Liver (tissue), 9 donors: ENCODE data around the gene HOXA7. TPM values are rescaled to one million over a fixed set of nuclear protein-coding genes. Genes with fewer than 3 reads are reported as not detected.

ENCODE experiments used
- DNase-seq: peaks from one replicate; pipeline ENCODE4 v3.0.0-alpha.2; 2017; ENCODE audit warnings: low spot score
- H3K27ac ChIP-seq, 2 donors: one replicate each; pipeline ENCODE4 v1.7.0; 2013; ENCODE audit warnings: inconsistent platforms in 2 of 2, low read length in 2 of 2, control low read depth in 1 of 2, low read depth in 1 of 2, mild to moderate bottlenecking in 1 of 2
- H3K27me3 ChIP-seq, 4 donors: one replicate each; pipeline versions ENCODE4 v1.6.1 to v1.7.0; 2013; ENCODE audit warnings: low read length in 3 of 4, inconsistent platforms in 1 of 4, mild to moderate bottlenecking in 1 of 4, moderate library complexity in 1 of 4; ENCODE audit not compliant: control insufficient read depth in 4 of 4, insufficient read depth in 4 of 4
- H3K36me3 ChIP-seq, 4 donors: one replicate each; pipeline versions ENCODE4 v1.6.1 to v1.7.0; 2013; ENCODE audit warnings: low read length in 3 of 4, mild to moderate bottlenecking in 3 of 4, low read depth in 1 of 4, moderate library complexity in 1 of 4; ENCODE audit not compliant: control insufficient read depth in 4 of 4, insufficient read depth in 3 of 4
- H3K4me1 ChIP-seq, 4 donors: one replicate each; pipeline versions ENCODE4 v1.6.1 to v1.7.0; 2013; ENCODE audit warnings: low read length in 3 of 4, mild to moderate bottlenecking in 3 of 4, moderate library complexity in 1 of 4; ENCODE audit not compliant: control insufficient read depth in 4 of 4, insufficient read depth in 4 of 4
- H3K4me3 ChIP-seq, 3 donors: one replicate each; pipeline versions ENCODE4 v1.6.1 to v1.7.0; 2013; ENCODE audit warnings: low read length in 3 of 3, control low read depth in 1 of 3, low read depth in 1 of 3, mild to moderate bottlenecking in 1 of 3
- H3K9ac ChIP-seq, 2 donors: one replicate each; pipeline ENCODE4 v1.7.0; 2013; ENCODE audit warnings: low read length in 2 of 2, mild to moderate bottlenecking in 2 of 2, moderate library complexity in 2 of 2, control low read depth in 1 of 2, low read depth in 1 of 2
- H3K9me3 ChIP-seq, 4 donors: one replicate each; pipeline versions ENCODE4 v1.6.1 to v1.7.0; 2013; ENCODE audit warnings: low read length in 3 of 4; ENCODE audit not compliant: control insufficient read depth in 4 of 4
- EGR1 ChIP-seq, 2 donors: IDR thresholded peaks; 2 replicates each; pipeline ENCODE4 v1.6.1; 2016 to 2018; ENCODE audit warnings: antibody characterized with exemption in 2 of 2, low read depth in 2 of 2
- FOXA1 ChIP-seq: IDR thresholded peaks from 2 replicates; pipeline ENCODE4 v1.6.1; 2016; ENCODE audit warnings: antibody characterized with exemption
- FOXA2 ChIP-seq: IDR thresholded peaks from 2 replicates; pipeline ENCODE4 v1.6.1; 2016; ENCODE audit warnings: antibody characterized with exemption
- GABPA ChIP-seq, 2 donors: IDR thresholded peaks in 1 of 2; conservative IDR thresholded peaks in 1 of 2; 2 replicates each; pipeline ENCODE4 v1.6.1; 2016; ENCODE audit warnings: antibody characterized with exemption in 2 of 2, mild to moderate bottlenecking in 1 of 2, moderate library complexity in 1 of 2
- HNF4A ChIP-seq, 2 donors: conservative IDR thresholded peaks; 2 replicates each; pipeline ENCODE4 v1.6.1; 2016; ENCODE audit warnings: antibody characterized with exemption in 2 of 2, mild to moderate bottlenecking in 2 of 2
- HNF4G ChIP-seq: IDR thresholded peaks from 2 replicates; pipeline ENCODE4 v1.6.1; 2016; ENCODE audit warnings: antibody characterized with exemption
- JUND ChIP-seq, 2 donors: IDR thresholded peaks; 2 replicates each; pipeline ENCODE4 v1.6.1; 2016; ENCODE audit warnings: antibody characterized with exemption in 2 of 2
- NR2F2 ChIP-seq: IDR thresholded peaks from 2 replicates; pipeline ENCODE4 v1.6.1; 2016; ENCODE audit warnings: antibody characterized with exemption
- RXRA ChIP-seq, 2 donors: IDR thresholded peaks; 2 replicates each; pipeline ENCODE4 v1.6.1; 2017 to 2018; ENCODE audit warnings: antibody characterized with exemption in 2 of 2, mild to moderate bottlenecking in 1 of 2
- SP1 ChIP-seq: IDR thresholded peaks from 2 replicates; pipeline ENCODE4 v1.6.1; 2018; ENCODE audit warnings: antibody characterized with exemption, mild to moderate bottlenecking
- TAF1 ChIP-seq: conservative IDR thresholded peaks from 2 replicates; pipeline ENCODE4 v1.6.1; 2016; ENCODE audit warnings: antibody characterized with exemption, mild to moderate bottlenecking
- YY1 ChIP-seq: IDR thresholded peaks from 2 replicates; pipeline ENCODE4 v1.6.1; 2016; ENCODE audit warnings: antibody characterized with exemption, mild to moderate bottlenecking
- WGBS: extraction: QIAGEN DNeasy Blood & Tissue Kit; methylation state at CpG from one replicate; pipeline ENCODE4 v1.1.7; 2013; 5-methylcytosine and 5-hydroxymethylcytosine counted together
- polyA plus RNA-seq, 2 donors: library from polyadenylated mRNA; stranded (reverse) in 1 of 2; unstranded in 1 of 2; fragments of 200-250 nt in 1 of 2; fragments of >200 nt in 1 of 2; fragmentation: Nextera tagmentation in 1 of 2; extraction: Ambion mirVana in 1 of 2; gene quantifications; one replicate each; pipeline versions ENCODE4 v1.2.1 to v1.2.3, GENCODE V29; 2013 to 2015
- total RNA-seq, 2 donors: library from RNA; depleted of rRNA; stranded (reverse); fragments of >200 nt; gene quantifications; one replicate each; pipeline ENCODE4 v1.2.3, GENCODE V29; 2014
- TF ChIP-seq, protein P1 (sequence below): fragments of 150-350 bp; IDR thresholded peaks from 2 replicates; pipeline ENCODE4 v1.5.1; 2017; ENCODE audit warnings: improper control_type of control experiment, low read depth, low read length; ENCODE audit not compliant: missing input control
- TF ChIP-seq, protein P2 (sequence below): IDR thresholded peaks from 2 replicates; pipeline ENCODE4 v1.6.1; 2016; ENCODE audit warnings: antibody characterized with exemption
- donor health status: healthy.
- donor health status: healthy.
- donor health status: healthy.
- donor health status: healthy.
- donor health status: healthy.

Gene HOXA7
- total and polyA plus RNA-seq, 4 donors = under 0.01 to 0.05 TPM; not detected in 2

DNA sequence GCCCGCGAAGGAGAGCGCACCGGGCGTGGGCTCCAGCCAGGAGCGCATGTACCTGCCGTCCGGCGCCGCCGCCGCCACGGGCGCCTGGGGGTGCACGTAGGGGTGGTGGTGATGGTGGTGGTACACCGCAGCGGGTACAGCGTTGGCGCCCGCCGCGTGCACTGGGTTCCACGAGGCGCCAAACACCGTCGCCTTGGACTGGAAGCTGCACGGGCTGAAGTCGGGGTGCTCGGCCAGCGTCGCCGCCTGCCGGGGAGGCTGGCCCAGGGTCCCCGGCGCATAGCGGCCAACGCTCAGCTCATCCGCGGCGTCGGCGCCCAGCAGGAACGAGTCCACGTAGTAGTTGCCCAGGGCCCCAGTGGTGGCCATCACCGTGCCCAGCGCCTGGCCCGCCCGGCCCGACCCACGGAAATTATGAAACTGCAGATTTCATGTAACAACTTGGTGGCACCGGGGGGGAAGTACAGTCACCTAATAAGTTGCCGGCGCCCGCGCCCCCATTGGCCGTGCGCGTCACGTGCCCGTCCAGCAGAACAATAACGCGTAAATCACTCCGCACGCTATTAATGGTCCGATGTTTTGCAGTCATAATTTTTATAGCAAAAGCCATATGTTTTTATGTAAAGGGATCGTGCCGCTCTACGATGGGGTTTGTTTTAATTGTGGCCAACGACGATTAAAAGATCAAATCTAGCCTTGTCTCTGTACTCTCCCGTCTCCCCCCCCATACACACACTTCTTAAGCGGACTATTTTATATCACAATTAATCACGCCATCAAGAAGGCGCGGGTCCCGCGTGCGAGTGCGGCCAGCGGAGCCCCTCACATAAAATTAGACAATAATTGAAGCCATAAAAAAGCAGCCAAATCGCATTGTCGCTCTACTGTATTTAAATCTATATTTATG is 8.9 kb upstream of the HOXA7 start, which contains the start of gene HOXA9:
TSS of gene HOXA9 (minus strand) at position 449 of the 907 bp plus-strand sequence. CDS start at position 369, 80 bp downstream.
- peaks cover 7 to 23% (median 9%) of the 10 kb centered on the region in 4 donors for H3K4me1 ChIP-seq
- peak within 1 kb of the TSS in 1 of 3 donors; percentile 17 for H3K4me3 ChIP-seq
- no peak within 1 kb of the TSS for H3K9ac ChIP-seq

GRCh38 chr7:27164367-27165088 is 8.1 kb upstream of the HOXA7 start:
- Histone ChIP-seq H3K36me3 (no peaks in the 10 kb centered on the region), H3K4me3 (peak overlapping the region in 1 of 3 donors; percentile 17), H3K9me3 (peaks cover 0 to 10% (median under 1%) of the 10 kb centered on the region in 4 donors), H3K9ac (no peak overlapping the region), H3K27me3 (peaks cover 9 to 56% (median 22%) of the 10 kb centered on the region in 4 donors), H3K27ac (no peak overlapping the region), H3K4me1 (peaks cover 8 to 27% (median 10%) of the 10 kb centered on the region in 4 donors)
- no peak for TF ChIP-seq SP1
- WGBS = 4% methylated on average over 47 of the region's 47 CpGs
- no peak for DNase-seq

More for the DNA sequence above, 8.9 kb upstream of the HOXA7 start, which contains the start of gene HOXA9:
- Histone ChIP-seq H3K36me3 (no peaks in the 10 kb centered on the region), H3K9me3 (peaks cover 0 to 10% (median under 1%) of the 10 kb centered on the region in 4 donors), H3K27ac (no peak within 1 kb of the TSS), H3K27me3 (peaks cover 9 to 58% (median 21%) of the 10 kb centered on the region in 4 donors)
- TF ChIP-seq, protein P1, sequence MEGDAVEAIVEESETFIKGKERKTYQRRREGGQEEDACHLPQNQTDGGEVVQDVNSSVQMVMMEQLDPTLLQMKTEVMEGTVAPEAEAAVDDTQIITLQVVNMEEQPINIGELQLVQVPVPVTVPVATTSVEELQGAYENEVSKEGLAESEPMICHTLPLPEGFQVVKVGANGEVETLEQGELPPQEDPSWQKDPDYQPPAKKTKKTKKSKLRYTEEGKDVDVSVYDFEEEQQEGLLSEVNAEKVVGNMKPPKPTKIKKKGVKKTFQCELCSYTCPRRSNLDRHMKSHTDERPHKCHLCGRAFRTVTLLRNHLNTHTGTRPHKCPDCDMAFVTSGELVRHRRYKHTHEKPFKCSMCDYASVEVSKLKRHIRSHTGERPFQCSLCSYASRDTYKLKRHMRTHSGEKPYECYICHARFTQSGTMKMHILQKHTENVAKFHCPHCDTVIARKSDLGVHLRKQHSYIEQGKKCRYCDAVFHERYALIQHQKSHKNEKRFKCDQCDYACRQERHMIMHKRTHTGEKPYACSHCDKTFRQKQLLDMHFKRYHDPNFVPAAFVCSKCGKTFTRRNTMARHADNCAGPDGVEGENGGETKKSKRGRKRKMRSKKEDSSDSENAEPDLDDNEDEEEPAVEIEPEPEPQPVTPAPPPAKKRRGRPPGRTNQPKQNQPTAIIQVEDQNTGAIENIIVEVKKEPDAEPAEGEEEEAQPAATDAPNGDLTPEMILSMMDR = no peak
- TF ChIP-seq, protein P2, sequence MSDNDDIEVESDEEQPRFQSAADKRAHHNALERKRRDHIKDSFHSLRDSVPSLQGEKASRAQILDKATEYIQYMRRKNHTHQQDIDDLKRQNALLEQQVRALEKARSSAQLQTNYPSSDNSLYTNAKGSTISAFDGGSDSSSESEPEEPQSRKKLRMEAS = no peak
- TF ChIP-seq GABPA (IDR thresholded peaks at IDR 0.05 in 1 of 2, conservative IDR thresholded peaks at IDR 0.05 in 1 of 2) = no peak
- TF ChIP-seq NR2F2 = no peak
- no peak for TF ChIP-seq HNF4G
- no peak for TF ChIP-seq RXRA (IDR thresholded peaks at IDR 0.05)
- no peak for TF ChIP-seq YY1
- no peak for TF ChIP-seq FOXA1
- no peak for TF ChIP-seq EGR1 (IDR thresholded peaks at IDR 0.05; ENCODE audit: low read depth in 2 of 2)
- no peak for TF ChIP-seq SP1
- TF ChIP-seq HNF4A (conservative IDR thresholded peaks at IDR 0.05) = no peak
- no peak for TF ChIP-seq FOXA2
- no peak for TF ChIP-seq JUND (IDR thresholded peaks at IDR 0.05)
- TF ChIP-seq TAF1 = no peak
- DNase-seq = no peak
- 8% methylated on average over 82 of the region's 82 CpGs for WGBS

- 13% methylated on average over 12 of the region's 12 CpGs for WGBS
- no peak for DNase-seq
- Histone ChIP-seq H3K4me3 (no peak overlapping the region), H3K27ac (no peak overlapping the region), H3K4me1 (peaks cover 8 to 27% (median 10%) of the 10 kb centered on the region in 4 donors), H3K9ac (no peak overlapping the region), H3K36me3 (no peaks in the 10 kb centered on the region), H3K27me3 (peaks cover 9 to 61% (median 24%) of the 10 kb centered on the region in 4 donors), H3K9me3 (peaks cover 0 to 10% (median under 1%) of the 10 kb centered on the region in 4 donors)
- TF ChIP-seq HNF4G = no peak
- no peak for TF ChIP-seq FOXA1
- no peak for TF ChIP-seq FOXA2
- no peak for TF ChIP-seq YY1
- TF ChIP-seq JUND (IDR thresholded peaks at IDR 0.05) = no peak
- TF ChIP-seq, protein P1 = no peak
- no peak for TF ChIP-seq GABPA (IDR thresholded peaks at IDR 0.05 in 1 of 2, conservative IDR thresholded peaks at IDR 0.05 in 1 of 2)
Observed at GRCh38 chr7:27164045-27164366, 7.5 kb upstream of the HOXA7 start.
